ENCODE data around the gene DLST.

DLST gene

GRCh38 chr14:74881431-74882102 is at the start of gene DLST:
TSS of gene DLST (plus strand) at chr14:74881916. CDS start at chr14:74881954, 38 bp downstream.
- no peak for FAIRE-seq

GRCh38 chr14:74832849-74833248 is 48.9 kb upstream of the DLST start:
- no peak for FAIRE-seq

DNA sequence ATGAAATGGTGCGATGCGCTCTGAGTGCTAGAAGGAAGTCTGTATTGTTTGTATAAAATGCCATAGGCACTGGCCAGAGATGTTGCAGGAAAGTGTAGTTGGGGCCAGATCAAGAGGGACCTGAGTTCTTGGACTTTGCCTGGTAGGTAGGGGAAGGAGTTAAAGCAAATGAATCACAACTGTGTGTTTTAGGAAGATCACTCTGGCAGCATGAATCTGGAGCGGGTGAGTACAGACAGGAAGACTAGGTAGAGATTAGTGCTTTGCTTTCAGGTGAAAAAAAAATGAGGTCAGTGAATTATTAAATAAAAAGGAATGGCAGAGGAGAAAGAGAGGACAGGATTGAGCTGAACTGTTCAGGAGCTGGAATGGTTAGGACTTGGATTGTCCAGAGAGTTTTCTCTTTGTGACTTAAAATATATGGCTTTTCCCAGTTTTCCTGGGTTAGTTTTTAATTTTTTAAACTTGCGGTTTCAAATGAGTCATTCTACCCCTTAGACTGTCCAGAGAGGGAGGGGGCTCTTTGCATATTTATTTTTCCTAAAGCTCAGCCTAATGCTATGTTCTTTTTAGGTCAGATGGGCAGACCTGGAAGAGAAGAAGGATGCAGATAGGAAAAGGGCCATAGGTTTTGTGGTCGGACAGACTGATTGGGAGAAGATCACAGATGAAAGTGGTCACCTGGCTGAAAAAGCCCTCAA is 46.9 kb upstream of the DLST start:
- FAIRE-seq = no peak

DNA sequence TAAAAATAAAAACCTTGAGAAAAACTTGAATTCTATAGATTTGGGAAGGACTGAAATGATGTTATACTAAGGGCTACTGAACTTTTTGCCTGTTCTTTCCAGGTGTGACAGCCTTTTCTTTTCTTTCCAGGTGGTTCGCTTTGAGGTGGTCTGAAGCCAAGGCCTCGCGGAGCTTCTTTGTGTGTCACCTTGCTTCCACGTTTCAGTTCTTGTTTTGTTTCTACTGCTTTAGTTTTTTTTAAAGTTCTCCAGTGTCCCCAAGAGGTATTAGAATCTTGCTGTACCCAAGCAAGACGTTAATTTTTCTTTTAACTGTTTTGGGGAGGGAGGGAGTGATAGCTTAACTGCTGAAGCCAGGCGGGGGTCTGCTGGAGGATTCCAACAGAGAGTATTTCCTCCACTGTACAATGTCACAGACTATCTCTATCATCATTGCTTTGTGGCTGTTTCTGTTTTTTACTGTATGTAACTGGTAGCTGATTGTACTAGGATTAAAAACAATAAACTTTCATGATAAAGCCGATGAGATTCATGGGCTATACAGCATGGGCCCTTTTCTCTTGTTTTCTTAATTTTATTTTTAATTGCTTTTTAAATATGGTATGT is 46.0 kb upstream of the DLST start:
- no peak for FAIRE-seq

DNA sequence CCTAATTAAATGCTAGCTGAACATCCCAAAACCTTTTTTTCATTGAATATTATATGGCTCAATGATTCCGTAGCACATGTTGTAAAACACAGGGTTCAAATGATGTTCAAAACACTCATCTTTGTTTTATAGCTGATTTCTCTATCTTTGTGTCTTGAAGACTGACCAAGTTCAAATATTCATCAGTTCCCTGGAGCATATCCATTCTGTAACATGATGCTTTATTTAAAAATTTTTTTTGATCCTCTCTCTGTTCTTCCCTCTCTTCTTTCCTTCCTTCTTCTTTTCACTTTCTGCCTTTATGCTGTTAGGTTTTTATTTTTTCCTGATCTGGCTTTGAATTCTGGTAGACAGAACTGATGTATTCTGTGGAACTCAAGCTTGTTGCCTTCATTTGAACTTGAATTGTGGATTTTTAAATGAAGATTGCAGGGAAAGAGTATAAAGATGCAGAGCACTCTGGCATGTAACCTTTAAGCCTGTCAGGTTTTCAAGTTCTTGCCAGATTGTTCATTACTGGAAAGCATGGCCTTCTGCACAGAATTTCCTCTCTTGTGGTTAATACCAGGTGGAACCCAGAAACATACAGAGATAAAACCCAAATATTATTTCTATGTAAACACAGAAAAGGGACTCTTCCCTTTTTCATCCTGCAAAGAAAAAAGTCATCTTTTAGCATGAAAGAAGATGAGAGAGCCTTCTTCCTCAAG is 45.3 kb upstream of the DLST start:
- peak; percentile 82 for FAIRE-seq

- FAIRE-seq = peak; percentile 78
Observed at GRCh38 chr14:74838166-74838565, 43.5 kb upstream of the DLST start.

DNA sequence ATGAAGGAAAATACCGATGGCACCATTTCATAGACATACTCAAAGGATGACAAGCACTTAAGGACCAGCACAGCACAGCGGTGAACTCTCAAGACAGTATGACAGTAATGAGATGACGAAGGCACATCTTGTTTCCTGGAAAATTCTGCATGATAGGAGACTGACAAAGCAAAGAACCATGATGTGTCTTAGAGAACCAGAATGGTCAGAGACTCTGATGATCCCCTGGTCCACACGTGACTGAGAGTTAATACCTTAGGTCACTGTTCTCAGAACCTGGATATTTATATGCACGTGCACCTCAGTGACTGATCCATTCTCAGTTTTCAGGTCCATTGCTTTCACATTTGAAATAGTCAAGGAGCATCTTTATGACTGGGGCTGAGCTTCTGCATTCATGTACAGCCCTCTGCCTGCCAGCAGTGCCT is 41.1 kb upstream of the DLST start:
- no peak for FAIRE-seq

- FAIRE-seq = no peak
Observed at GRCh38 chr14:74841230-74842207, 40.2 kb upstream of the DLST start.

DNA sequence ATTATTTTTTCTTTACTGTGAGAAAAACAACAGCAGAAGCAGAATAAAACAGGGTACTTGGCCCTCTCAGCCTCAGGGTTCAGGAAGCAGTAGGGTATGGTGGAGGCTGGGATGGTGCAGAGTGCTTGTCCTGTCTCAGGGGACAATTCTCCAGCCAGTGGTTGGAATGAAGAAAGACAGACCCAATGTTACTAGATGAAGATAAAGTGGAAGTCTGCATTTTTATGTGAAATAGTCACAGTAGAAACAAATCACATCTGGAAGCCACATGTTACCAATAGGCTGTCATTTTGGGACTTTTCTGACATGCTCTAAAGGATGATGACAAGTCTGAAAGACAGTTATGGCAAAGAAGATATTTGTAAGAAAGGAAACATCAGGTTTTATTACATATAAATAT is 38.1 kb upstream of the DLST start:
- peak; percentile 87 for FAIRE-seq

DNA sequence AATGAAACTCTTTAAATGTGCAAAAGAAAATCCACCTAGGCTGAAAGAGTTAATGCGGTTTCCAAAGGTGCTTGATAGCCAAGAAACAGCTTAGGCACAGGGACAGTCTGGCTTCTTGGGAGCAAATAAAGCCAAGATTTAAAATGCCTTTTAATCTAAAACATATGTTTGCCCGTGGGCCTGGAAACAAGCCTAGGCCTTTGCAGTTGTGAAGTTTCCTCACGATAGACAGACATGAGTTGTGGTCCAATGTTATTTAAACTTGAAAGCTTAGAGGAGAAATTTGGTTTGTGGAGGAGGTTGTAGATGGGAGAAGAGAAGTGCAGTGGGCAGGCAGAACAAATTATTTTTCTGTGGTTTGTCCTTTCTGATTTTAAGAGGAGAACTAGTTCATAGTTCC is 35.5 kb upstream of the DLST start:
- peak; percentile 94 for FAIRE-seq

DNA sequence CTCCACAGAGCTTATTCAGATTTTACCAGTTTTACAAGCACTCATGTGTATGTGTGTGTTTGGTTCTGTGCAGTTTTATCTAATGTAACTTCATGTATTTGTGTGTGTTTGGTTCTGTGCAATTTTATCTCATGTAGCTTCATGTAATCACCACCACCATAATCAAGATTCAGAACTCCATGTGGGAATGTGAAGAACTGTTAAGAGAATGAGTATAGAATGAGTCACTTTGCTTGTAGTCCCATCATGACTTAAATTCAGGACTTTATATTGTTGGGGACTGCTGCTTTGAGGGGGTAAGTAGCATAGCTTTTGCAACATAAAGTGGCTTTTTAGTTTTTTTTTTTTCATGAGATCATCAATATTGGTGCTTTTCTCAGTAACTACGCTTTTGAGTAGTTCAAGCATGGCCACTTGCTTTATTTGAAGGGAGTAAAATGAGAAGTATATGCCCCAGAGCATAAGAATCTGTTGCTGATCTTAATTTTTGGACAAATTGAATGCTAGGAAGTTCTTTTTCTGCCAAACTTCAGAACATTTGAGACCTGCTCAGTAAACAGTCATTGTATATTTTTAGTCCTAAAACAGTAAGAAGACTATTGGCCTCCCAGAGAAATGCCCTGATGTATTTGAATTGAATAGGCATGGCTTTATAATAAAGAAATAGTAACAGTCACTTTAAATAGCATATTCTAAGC is 34.6 kb upstream of the DLST start:
- FAIRE-seq = no peak

- FAIRE-seq = no peak
Observed at GRCh38 chr14:74848768-74849167, 32.9 kb upstream of the DLST start.

GRCh38 chr14:74852922-74853530 is 28.7 kb upstream of the DLST start:
- peak; percentile 89 for FAIRE-seq

- no peak for FAIRE-seq
Observed at GRCh38 chr14:74853581-74853980, 28.1 kb upstream of the DLST start.

- no peak for FAIRE-seq
Observed at GRCh38 chr14:74855021-74855420, 26.7 kb upstream of the DLST start.

DNA sequence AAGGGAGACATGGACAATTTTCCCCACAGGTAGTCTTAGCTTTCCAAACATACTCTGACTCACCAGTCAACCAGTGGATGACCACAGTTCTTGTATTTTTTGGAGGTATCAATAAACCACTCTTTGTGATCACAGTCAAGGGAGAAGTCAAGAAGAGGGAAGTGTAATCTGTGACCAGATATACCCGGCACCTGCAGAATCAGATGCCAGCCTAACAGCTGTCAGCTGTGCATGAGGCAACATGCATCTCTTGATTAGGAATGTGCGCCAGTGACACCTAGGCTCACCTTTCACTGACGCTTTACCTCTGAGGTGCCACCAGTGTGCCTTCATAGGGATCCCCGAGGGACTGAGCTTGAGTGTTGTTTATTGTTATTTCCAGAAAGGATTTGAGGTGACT is 25.8 kb upstream of the DLST start:
- no peak for FAIRE-seq

DNA sequence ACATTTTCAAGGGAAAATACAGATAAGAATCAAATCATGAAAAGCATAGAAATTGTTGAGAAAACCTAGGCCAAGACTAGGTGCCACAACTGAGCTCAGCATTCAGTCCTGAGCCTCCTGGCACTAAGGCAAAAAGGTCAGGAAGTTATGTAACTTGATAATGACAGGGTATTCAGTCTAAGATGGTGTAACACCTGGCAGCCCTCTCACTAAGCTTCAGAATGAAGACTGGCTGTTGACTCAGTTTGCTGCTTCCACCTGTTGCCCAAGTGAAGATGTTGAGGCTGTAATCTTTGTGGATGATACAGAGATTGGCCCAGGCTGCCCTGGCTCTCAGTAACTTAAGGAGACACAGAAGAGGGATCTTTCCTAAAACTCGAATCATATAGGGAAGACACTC is 25.4 kb upstream of the DLST start:
- FAIRE-seq = no peak

GRCh38 chr14:74858022-74858421 is 23.7 kb upstream of the DLST start:
- no peak for FAIRE-seq

DNA sequence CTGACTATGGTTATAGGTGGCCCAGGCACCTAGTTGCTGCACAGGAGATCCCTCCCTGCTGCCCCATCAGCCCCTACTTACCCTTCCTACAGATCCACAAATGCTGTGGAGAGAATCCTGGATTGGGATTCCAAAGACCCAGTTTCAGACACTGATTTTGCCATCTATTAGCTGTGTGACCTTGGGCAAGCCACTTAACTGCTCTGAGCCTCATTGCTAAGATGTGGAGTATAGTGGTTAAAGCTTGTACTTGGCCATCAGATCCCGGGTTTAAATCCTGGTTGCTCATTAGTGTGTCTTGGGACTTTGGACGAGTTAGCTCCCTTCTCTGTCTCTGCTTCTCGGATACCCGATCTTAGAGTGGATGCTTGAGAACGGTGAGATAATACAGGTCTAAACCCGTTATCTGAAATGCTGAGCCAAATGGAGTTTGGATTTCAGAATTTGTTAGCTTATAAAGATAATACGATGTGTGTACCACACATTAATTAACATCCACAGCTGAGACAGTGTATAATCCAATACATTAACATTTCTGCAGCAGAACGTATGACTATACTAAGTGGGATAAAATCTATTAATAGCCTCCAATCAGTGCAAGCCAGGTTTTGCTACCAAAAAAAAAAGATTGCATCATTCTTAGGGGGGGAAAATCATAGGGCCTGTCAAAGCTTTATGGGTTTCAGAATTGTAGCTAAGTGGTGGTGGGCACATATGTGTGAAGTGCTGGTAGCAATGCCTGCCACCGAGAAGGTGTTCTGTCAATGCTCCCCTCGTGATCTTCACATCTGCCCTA is 21.8 kb upstream of the DLST start:
- FAIRE-seq = no peak

Data from endometrium (tissue), 2 donors.